Retina (tissue), 1 donor: ENCODE measurements around the gene PROM1.
A peak's percentile ranks its signal among the peaks of the same experiment; 100 is the strongest.

ENCODE experiments used
- DNase-seq: peaks from one replicate; pipeline ENCODE4 v3.0.0-alpha.2; 2016

The PROM1 gene

GRCh38 chr4:16056681-16057385, 27.0 kb downstream of the PROM1 start:
- DNase-seq: peak; percentile 84

- DNase-seq: peak; percentile 57
Observed at GRCh38 chr4:16055873-16056272, 27.9 kb downstream of the PROM1 start.

GRCh38 chr4:16055471-16055870, 28.4 kb downstream of the PROM1 start:
- no peak for DNase-seq

GRCh38 chr4:16052939-16053338, 30.9 kb downstream of the PROM1 start:
- DNase-seq: no peak

GRCh38 chr4:16051980-16052379, 31.8 kb downstream of the PROM1 start:
- no peak for DNase-seq

GRCh38 chr4:16051132-16051531, 32.7 kb downstream of the PROM1 start:
- DNase-seq: no peak

- no peak for DNase-seq
Observed at GRCh38 chr4:16050669-16051068, 33.2 kb downstream of the PROM1 start.

GRCh38 chr4:16048619-16049419, 35.0 kb downstream of the PROM1 start:
- no peak for DNase-seq

- DNase-seq: no peak
Observed at GRCh38 chr4:16045687-16046086, 38.1 kb downstream of the PROM1 start.

- DNase-seq: no peak
Observed at GRCh38 chr4:16043642-16044498, 40.0 kb downstream of the PROM1 start.

GRCh38 chr4:16039139-16039538, 44.7 kb downstream of the PROM1 start:
- DNase-seq: no peak

GRCh38 chr4:16037901-16038300, 45.9 kb downstream of the PROM1 start:
- DNase-seq: no peak

- DNase-seq: no peak
Observed at GRCh38 chr4:16035843-16036242, 48.0 kb downstream of the PROM1 start.

GRCh38 chr4:16034010-16034748, 49.6 kb downstream of the PROM1 start:
- DNase-seq: no peak

GRCh38 chr4:16032396-16032770, 51.4 kb downstream of the PROM1 start:
- peak; percentile 44 for DNase-seq

- DNase-seq: no peak
Observed at GRCh38 chr4:16031546-16032395, 52.1 kb downstream of the PROM1 start.

GRCh38 chr4:16029886-16030285, 53.9 kb downstream of the PROM1 start:
- DNase-seq: no peak

GRCh38 chr4:16029262-16029661, 54.6 kb downstream of the PROM1 start:
- no peak for DNase-seq

GRCh38 chr4:16027626-16028025, 56.2 kb downstream of the PROM1 start:
- no peak for DNase-seq

- no peak for DNase-seq
Observed at GRCh38 chr4:16027114-16027513, 56.7 kb downstream of the PROM1 start.

GRCh38 chr4:16026160-16026761, 57.6 kb downstream of the PROM1 start:
- DNase-seq: peak; percentile 64
